ENCODE results near the gene SLC7A8. TPM values are rescaled to one million over a fixed set of nuclear protein-coding genes. Genes with fewer than 3 reads are reported as not detected.

The SLC7A8 gene
- total and polyA plus RNA-seq, 2 of the 4 experiments (the other 2 are of a cell fraction): 0.31 TPM; not detected in 1

DNA sequence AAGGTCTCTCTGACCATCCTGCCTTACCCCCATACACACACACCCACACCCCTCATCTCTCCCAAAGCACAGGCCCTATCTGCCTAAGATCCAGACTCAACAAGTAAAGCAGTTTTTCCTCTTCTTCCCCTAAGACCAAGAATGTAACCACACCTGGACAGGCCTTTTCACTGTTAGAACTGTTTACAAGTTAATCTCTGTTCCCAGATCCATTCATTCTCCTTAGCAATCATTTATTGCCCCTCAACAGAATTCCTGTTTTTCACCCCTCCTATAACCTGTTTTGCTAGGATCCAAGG lies 76.8 kb downstream of the SLC7A8 start:
- H3K4ac ChIP-seq (ENCODE audit: low read depth, low read length): no peak overlapping the region
- CTCF ChIA-PET: interaction anchor here (1.1 kb wide), 1 partner anchor 12 kb away, joined by 3 read pairs; the partner anchor contains the start of gene ACIN1

More for the DNA sequence above, 76.8 kb downstream of the SLC7A8 start:
- ATAC-seq (ENCODE audit: low read depth) (no peak), DNase-seq (no peak)
- no peak overlapping the region for H3K14ac ChIP-seq (replicated peaks; ENCODE audit: low read depth, low read length)
- TF ChIP-seq RAD21 (IDR thresholded peaks at IDR 0.05; ENCODE audit: low read length) (no peak), FOS (IDR thresholded peaks at IDR 0.05; ENCODE audit: low read depth, low read length) (no peak)
- H3K9ac ChIP-seq (ENCODE audit: low read depth, low read length): no peak overlapping the region
- H3K56ac ChIP-seq (ENCODE audit: extremely low read depth, insufficient read depth, low read length): no peak overlapping the region
- H3K9me3 ChIP-seq (ENCODE audit: control insufficient read depth, insufficient read depth, low read length): no peaks in the 10 kb centered on the region
- 0 out of 2 replicates have a peak overlapping the region, but pooled peaks have one; percentile 0 for H2AK5ac ChIP-seq (ENCODE audit: low read depth, low read length)
- no peak overlapping the region for H4K91ac ChIP-seq (ENCODE audit: insufficient read depth, low read depth, low read length)
- no peak overlapping the region for H2BK15ac ChIP-seq (ENCODE audit: low read depth, low read length)
- peaks cover 6% of the 10 kb centered on the region for H3K4me1 ChIP-seq (ENCODE audit: control insufficient read depth, insufficient read depth, low read length)
- no peaks in the 10 kb centered on the region for H3K36me3 ChIP-seq (ENCODE audit: control insufficient read depth, insufficient read depth, low read length)
- in situ Hi-C loops (cut with MboI; ENCODE audit: low sequenced_read_pairs): no loop called here
- dilution Hi-C loops (cut with HindIII; ENCODE audit: low sequenced_read_pairs, unreplicated experiment): no loop called here
- H2BK5ac ChIP-seq (ENCODE audit: low read depth, low read length, poor library complexity, severe bottlenecking): no peak overlapping the region
- no peak overlapping the region for H4K5ac ChIP-seq (ENCODE audit: low read depth, low read length)
- no peak overlapping the region for H3K4me3 ChIP-seq (ENCODE audit: insufficient read depth, low read depth, low read length)
- no TSS peak for BruUV-seq (replicated peaks)
- no peak overlapping the region for H3K4me2 ChIP-seq (ENCODE audit: low read depth, low read length)
- H3K27ac ChIP-seq (ENCODE audit: insufficient read depth, low read length): no peak overlapping the region
- H3K23ac ChIP-seq (ENCODE audit: low read depth, low read length): no peak overlapping the region
- H2AFZ ChIP-seq (replicated peaks; ENCODE audit: low read length, poor library complexity): no peak overlapping the region
- no peak overlapping the region for H2BK120ac ChIP-seq (ENCODE audit: low read depth, low read length)
- no peaks in the 10 kb centered on the region for H3K27me3 ChIP-seq (ENCODE audit: control insufficient read depth, insufficient read depth, low read length)
- H2AK9ac ChIP-seq (replicated peaks; ENCODE audit: low read depth, low read length, poor library complexity): peak overlapping the region; percentile 30
- intact Hi-C loops (cut with micrococcal nuclease): no loop called here
- H4K20me1 ChIP-seq (ENCODE audit: insufficient read depth, low read length): no peaks in the 10 kb centered on the region
- no peak overlapping the region for H2BK20ac ChIP-seq (ENCODE audit: low read depth, low read length)
- POLR2A ChIA-PET (ENCODE audit: unreplicated experiment): no interaction called here
- H4K8ac ChIP-seq (ENCODE audit: low read depth in 2 of 2, low read length in 2 of 2): no peak overlapping the region
- no peaks in the 10 kb centered on the region; the same call in 1 of the 2 replicates for H3K9me1 ChIP-seq (ENCODE audit: insufficient read depth, low read length)
- no peak overlapping the region for H3K18ac ChIP-seq (ENCODE audit: low read depth, low read length)
- peaks cover 0 to 2% of the 10 kb centered on the region in 2 experiments; a peak in 1 of 4 replicates for H3K79me1 ChIP-seq (ENCODE audit: low read depth in 1 of 2, low read length in 2 of 2)

Measured in IMR-90 (cell line).